GM21825 (cell line): ENCODE data around the gene B4GALT5.
A peak's percentile ranks its signal among the peaks of the same experiment; 100 is the strongest.
"Not testable (repeated sequence)": the region's sequence is repeated elsewhere in the genome, so short reads cannot be mapped to it uniquely, and the experiment has no call there.

ENCODE experiments used
- ATAC-seq: cut with Tn5 transposase; IDR thresholded peaks from one replicate; pipeline ENCODE4 v1.9.1; 2021; ENCODE audit warnings: mild to moderate bottlenecking, moderate library complexity; ENCODE audit not compliant: unreplicated experiment

B4GALT5 gene

DNA sequence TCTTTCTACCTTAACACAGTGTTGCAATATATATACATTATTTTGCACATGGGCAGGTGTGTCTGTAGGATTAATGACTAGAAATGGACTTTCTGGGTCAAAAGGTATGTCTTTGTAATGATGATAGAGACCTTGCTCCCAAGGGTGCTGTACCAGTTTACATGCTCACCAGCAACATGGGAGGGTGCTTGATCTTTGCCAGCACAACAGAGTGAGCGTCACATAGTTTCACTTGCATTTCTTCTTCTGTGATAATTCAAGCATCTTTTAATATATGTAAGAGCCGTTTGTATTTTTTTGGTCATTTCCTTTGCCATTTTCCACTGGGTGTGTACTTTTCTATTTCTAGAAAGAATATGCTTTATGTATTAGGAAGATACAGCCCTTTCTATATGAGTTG, 23.6 kb upstream of the B4GALT5 start:
- ATAC-seq, result no peak

DNA sequence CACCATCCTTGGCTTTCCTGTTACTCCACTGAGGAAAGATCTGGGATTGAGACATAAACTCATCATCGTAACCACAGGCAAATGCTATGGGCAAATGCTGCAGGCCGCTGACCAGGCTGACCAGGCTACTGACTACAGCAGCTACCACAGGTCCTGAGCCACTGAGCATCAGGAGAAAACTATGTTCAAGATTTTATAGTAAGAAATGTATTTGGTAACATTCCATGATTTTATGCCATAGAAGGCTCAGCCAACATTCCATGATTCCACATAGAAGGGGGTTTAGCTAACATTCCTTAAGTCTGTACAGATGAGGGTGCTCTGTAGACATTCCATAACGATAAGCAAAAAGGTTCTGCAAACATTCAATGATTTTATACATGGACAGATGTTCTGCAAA, 16.1 kb upstream of the B4GALT5 start:
- ATAC-seq, result no peak

DNA sequence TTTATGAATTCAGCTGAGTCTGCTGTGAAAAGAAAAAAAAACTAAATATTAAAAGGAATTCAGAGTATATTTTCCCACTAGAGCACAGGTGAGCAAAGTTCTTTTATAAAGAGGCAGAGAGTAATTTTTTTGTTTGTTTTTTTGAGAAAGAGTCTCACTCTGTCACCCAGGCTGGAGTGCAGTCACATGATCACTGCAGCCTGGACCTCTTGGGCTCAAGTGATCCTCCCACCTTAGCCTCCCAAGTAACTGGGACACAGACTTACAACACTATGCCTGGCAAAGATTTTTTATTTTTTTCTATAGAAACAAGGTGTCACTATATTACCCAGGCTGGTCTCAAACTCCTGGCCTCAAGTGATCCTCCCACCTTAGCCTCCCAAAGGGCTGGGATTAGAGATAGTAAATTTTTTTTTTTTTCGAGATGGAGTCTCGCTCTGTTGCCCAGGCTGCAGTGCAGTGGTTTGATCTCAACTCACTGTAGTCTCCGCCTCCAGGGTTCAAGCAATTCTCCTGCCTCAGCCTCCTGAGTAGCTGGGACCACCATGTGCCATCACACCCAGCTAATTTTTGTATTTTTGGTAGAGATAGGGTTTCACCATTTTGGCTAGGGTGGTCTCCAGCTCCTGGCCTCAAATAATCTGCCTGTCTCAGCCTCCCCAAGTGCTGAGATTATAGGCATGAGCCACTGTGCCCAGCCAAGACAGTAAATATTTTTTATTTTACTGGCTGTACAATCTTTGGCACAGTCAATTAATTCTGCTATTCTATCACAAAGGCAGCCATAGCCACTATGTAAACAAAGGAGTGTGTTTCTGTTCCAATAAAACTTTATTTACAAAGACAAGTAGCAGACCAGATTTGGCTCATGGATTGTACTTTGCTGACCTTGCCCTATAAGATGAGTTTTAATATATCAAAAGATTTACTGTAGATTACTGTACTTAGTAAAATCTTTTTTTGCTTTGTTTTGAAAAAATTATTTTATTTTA, 14.5 kb upstream of the B4GALT5 start:
- ATAC-seq, result no peak

DNA sequence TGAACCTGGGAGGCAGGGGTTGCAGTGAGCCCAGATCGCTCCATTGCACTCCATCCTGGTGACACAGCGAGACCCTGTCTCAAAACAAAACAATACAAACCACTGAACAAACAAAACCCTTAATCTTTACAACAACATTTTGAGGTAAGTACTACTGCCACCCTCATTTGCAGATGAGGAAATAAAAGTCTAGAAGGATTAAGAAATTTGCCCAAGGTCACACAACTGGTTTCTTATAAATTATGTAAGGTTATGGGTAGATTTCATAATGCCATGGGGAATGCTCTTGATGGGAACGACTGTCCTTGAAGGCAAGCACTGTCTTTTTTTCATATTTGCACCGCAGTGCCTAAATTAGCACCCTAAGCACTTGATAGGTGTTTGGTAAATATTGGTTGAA, 13.8 kb upstream of the B4GALT5 start:
- no peak for ATAC-seq

DNA sequence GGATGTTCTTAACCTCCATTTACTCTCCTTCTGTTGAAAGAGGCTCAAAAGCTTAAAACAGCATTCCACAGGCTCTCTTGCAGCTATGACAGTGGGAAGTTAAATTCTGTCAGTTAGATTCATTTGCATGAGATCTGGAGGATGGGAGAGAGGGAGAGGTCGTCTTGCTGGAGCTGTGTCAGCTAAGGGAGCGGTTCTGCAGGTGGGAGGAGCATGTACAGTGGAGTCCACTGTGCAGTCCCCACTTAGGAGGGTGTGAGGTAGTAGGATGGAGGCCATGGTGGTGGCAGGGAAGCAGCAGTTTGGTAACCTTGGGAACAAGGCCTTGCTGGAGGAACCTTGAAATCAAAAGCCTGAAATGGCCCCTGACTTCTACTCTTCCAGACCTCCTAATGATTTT, 12.0 kb upstream of the B4GALT5 start:
- ATAC-seq, result no peak

DNA sequence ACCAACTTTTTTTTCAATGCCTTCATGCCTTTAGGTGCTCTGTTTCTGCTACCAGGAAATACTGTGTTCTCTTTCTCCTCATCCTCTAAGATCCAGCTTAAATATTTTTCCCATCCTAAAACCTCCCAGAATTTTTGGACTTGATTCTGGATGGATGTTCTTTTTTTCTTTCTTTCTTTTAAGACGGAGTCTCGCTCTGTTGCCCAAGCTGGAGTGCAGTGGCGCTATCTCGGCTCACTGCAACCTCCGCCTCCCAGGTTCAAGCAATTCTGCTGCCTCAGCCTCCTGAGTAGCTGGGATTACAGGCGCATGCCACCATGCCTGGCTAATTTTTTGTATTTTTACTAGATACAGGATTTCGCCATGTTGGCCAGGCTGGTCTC, 11.5 kb upstream of the B4GALT5 start:
- not testable (repeated sequence) for ATAC-seq

DNA sequence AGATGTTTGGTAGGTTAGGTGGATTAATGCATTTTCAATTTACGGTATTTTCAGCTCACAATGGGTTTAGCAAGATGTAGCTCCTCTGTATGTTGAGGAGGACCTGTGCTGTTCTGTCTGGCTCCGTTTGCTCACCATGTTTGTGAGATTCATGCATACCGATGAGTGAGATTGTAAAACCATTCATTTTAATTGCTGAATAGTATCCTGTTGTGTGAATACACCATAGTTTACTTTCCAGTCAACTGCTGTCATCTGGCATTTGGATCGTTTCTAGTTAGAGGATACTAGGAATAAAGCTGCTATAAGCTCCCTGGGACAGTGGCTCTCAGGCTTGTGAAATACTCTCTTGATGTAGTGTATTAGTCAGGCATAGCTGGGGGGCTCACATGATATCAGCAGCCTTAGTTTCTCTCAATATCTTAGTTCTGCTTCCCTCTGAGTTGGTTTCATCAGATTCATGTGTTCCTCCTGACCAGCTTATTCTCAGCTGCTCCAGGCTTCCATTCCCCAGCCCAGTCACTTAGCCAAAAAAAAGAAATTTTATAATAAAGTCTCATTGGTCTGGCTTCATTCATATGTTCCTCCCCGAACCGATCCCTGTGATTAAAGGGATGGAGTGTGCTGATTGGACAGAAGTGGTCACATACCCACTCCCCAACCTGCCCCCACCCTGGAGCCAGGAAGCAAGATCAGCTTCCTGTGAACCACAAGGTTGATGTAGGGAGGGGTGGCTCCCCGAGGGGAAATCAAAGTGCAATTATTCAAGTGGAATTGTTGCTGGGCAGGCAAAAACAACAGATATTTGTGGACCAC, 10.9 kb upstream of the B4GALT5 start:
- no peak for ATAC-seq

DNA sequence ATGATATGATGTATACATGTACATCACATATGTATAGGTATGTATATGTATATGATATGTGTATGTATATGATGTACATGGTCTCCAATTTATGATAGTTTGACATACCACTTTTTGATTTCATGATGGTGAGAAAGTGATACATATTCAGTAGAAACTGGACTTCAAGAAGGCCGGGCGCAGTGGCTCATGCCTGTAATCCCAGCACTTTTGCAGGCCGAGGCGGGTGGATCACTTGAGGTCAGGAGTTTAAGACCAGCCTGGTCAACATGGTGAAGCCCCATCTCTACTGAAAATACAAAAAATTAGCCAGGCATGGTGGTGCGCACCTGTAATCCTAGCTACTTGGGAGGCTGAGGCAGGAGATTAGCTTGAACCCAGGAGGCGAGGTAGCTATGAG, 10.1 kb upstream of the B4GALT5 start:
- ATAC-seq, result not testable (repeated sequence)

DNA sequence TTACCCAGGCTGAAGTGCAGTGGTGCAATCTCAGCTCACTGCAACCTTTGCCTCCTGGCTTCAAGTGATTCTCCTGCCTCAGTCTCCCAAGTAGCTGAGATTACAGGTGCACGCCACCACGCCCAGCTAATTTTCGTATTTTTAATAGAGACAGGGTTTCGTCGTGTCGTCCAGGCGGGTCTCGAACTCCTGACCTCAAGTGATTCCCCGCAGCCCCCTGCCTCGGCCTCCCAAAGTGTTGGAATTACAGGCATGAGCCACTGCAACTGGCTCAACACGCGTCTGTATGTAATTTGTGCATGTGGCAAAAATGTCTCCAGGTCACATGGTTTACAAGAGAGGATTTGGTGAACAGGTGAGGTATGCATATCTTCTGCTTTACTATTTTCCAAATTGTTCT, 7.6 kb upstream of the B4GALT5 start:
- ATAC-seq, result not testable (repeated sequence)

DNA sequence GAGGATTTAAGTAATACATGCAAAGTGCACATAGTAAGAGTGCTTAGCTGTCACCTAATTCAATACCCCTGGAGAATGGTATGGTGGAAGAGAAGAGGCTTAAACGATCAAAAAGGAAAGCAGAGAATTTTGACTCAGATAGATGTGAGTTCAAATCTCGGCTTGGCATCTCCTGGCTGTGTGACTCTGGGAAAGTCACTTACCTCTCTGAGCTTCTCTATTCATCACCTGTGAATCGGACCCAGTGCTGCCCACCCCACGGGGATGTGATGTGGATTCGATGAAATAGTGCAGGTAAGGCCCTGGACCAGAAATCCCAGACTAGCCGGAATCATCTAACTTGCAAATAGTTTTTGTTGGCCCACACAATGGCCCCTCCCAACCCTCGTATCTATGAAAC, 1.8 kb upstream of the B4GALT5 start:
- no peak for ATAC-seq

DNA sequence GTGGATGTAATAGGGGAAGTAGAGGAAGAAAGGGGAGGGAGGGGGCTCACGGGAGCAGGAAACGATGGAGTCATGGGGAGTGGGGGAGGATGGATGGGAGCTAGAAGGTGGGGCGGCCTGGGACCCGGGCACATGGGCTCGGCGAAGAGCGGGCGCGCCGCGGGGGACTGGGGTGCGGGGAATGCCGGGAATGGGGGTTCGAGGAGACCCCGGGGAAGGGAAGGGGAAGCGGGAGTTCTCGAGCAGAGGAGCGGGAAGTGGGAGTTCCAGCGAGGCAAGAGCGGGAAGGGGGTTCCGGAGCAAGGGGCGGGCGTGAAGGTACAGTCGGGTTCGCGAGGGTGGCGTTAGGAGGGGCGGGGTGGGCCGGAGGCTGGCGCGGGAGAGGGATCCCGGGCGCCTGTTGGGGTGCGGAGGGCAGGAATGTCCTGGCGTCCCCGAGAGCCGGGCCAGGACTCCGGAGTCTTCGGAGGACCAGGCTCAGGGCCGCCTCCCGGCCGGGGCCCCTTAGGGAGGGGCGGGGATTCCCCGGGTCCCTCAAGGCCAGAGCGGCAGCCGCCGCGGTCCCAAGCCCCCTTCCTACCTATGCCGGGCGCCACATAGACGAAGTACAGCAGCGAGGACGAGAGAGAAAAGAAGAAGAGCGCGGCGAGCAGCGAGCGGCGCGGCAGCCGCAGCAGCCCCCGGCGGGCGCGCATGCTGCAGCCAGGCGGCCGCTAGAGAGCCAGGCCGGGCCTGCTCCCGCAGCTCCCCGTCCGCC, 504 bp downstream of the B4GALT5 start:
- ATAC-seq, result peak; percentile 46

DNA sequence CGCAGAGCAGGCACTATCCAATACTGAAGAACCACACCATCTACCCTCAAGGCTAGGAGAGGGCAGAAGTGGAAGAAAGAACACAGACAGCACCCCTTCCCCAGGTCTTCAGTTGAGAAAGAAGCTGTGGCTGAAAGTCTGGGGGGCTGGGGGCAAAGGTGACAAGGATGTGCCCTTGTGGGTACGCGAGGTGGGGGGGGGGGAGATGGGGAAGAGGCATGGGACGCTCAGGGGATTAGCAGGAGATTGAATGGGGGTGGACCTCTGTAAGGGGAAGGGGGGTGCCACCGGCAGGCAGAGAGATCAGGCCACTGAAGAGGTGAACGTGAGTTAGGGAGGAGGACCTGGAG, 1.1 kb downstream of the B4GALT5 start:
- ATAC-seq, result no peak

DNA sequence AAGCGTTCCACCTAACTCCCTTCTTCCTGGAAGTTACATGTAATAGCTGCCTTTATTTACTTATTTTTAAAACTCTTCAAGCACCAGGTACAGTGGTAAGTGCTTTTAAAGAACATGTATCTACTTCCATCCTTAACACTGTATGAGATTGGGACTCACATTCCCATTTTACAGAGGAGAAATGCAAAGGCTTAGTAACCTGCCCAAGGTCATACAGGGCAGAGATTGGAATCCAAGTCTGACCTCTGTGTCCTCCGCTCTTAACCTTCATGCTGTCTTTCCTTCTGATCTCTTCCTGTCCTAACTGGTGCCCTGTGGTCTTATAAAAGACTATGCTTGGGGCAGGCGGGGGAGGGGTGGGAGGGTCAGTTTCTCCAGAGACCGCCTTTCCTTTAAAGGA, 1.6 kb downstream of the B4GALT5 start:
- no peak for ATAC-seq

DNA sequence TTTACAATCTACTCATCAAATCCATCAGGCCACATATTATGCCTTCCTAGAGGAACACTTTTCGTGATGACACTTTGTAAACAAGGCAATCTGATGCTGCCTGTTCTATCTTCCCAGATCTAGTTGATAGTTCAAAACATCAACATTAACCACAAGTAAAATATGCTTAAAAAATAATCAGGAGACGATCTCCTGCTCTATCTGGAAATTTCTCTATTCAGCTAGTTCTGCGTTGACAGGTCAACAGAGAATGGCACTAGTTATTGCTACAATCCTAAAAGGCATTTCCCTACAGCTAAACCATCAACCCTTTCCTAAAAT, 2.1 kb downstream of the B4GALT5 start:
- ATAC-seq, result no peak

DNA sequence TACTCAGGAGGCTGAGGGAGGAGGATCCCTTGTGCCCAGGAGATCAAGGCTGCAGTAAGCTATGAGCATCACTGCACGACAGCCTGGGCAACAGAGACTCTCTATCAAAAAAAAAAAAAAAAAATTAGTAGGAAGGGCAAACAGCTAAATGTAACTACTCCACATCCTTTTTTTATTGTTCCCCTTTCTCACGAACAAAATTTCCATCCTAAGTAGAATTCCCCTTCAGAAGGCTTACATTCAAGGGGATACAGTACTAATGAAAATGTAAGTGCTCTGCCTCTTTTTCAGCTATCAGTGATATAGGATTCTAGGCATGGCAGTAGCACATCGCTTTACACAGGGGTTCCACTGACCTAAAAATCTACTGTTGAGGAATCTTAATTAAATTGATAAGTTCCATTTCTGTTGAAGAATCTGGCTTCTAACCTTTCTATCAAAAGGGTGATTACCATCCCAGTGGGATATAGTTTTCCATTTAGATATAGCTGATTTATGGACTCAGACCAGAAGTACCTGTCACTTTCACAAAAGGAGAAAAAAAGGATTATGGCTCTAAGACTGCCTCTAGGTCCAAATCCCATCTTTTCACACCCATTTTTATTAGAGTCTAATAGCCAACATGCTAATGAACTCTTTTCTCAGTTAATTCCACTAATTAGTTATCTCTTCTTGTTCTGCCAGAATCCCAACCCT, 2.6 kb downstream of the B4GALT5 start:
- no peak for ATAC-seq

DNA sequence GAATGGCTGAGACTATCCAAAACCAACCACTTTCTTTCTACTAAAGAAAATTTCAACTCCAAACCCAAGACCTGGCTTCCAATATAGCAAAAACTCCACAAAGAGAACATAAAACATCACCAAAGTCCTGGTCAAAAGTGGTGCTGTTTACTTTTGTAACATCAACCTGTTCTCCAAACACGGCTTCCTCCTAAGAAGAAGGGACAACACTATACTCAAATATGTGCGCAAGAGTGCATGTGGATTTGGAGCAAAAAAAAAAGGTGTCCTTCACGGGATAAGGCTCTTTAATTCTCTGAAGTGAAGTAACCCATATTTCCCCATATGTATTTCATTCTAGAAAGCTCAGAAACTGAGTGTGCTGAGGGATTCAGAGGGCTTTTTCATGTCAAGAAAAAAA, 6.6 kb downstream of the B4GALT5 start:
- no peak for ATAC-seq

DNA sequence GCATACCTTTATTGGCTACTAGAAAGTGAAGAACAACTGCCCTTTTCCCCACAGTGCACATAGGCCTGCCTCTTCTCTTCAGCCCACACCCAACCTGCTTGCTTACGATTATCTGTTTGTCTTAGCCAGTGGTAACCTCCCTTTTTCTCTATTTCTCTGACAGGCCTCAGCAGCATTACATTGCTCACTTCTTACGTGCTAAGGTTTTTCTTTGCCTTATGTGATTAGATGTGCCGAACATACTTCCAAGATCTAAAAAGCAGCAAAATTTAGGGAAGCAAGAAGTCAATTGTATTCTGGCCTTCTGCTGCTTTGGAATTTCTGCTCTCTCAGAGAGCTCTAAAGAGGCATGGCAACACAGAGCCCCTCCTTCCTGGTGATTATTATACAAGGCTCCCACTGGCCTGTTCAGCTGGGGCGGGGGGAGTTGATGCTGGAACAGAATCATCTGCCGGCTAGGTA, 7.0 kb downstream of the B4GALT5 start:
- ATAC-seq, result no peak

DNA sequence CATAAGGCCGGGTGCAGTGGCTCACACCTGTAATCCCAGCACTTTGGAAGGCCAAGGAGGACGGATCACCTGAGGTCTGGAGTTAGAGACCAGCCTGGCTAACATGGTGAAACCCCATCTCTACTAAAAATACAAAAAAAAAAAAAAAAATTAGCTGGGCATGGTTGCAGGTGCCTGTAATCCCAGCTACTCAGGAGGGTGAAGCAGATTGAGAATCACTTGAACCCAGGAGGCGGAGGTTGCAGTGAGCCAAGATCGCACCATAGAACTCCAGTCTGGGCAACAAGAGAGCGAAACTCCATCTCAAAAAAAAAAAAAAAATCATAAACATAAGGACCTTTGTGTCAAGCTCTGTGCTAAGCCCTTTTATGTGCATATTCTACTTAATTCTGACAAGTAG, 7.8 kb downstream of the B4GALT5 start:
- not testable (repeated sequence) for ATAC-seq

DNA sequence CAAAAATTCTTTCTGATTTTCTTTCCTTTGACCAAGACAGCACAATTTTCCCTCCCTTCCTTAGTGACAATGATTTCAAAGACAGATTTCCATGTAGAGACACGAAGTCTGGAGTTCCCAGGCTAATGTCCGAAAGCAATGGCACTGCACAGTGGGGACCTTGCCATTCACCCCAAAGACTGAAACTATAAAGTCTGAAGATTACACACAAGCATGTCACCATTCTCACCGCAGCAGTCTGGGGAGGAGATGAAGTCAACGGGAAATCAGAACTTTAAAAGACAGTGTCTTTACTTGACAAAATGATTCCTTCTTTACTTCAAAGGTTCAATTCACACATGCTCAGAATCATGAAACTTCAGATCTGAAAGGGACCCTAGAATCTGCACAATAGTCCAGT, 8.3 kb downstream of the B4GALT5 start:
- ATAC-seq, result no peak

DNA sequence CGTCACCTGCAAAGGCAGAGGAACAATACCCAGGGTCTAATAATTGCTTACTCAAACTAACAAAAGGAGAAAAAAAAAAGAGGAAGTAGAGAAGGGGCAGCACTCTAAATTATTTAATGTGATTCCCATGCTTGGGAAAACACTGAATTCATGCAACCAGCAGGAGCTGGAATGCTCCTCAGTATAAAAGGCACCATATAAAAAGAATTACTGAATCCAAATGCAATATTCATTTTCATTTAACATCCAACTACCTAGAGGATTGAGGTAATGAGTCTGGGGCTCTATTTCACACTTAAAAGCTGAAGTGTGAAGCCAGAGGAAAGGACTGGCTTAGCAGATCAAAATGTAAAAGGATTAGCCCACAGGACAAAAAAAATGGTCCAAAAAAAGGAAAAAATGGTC, 8.7 kb downstream of the B4GALT5 start:
- no peak for ATAC-seq

DNA sequence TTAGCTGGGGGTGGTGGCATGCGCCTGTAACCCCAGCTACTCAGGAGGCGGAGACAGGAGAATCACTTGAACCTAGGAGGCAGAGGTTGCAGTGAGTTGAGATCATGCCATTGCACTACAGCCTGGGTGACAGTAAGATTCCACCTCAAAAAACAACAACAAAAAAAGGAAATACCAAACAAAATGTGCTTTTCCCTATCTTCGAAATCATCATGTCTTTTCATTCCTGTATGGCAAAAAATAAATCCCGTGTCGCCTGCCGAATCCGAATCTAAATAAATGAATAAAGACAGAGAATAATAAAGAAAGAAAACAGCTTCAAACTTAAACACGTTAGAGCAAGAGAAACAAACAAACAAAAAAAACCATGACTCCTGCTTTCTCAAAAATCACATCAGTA, 11.8 kb downstream of the B4GALT5 start:
- no peak for ATAC-seq
